ENCODE measurements around the gene SRI. TPM values are rescaled to one million over a fixed set of nuclear protein-coding genes. Genes with fewer than 3 reads are reported as not detected.
"Not testable (repeated sequence)": the region's sequence is repeated elsewhere in the genome, so short reads cannot be mapped to it uniquely, and the experiment has no call there.

Gene SRI
- 168 and 195 TPM in 2 replicates for total RNA-seq (2014; rRNA removed; shearing (Covaris generic))
- 68.0 and 99.2 TPM in 2 replicates for polyA plus RNA-seq (2015; cell fraction: cytosol; rRNA removed)
- polyA plus RNA-seq (2015; cell fraction: nucleus; rRNA removed): 76.0 and 104 TPM in 2 replicates

DNA sequence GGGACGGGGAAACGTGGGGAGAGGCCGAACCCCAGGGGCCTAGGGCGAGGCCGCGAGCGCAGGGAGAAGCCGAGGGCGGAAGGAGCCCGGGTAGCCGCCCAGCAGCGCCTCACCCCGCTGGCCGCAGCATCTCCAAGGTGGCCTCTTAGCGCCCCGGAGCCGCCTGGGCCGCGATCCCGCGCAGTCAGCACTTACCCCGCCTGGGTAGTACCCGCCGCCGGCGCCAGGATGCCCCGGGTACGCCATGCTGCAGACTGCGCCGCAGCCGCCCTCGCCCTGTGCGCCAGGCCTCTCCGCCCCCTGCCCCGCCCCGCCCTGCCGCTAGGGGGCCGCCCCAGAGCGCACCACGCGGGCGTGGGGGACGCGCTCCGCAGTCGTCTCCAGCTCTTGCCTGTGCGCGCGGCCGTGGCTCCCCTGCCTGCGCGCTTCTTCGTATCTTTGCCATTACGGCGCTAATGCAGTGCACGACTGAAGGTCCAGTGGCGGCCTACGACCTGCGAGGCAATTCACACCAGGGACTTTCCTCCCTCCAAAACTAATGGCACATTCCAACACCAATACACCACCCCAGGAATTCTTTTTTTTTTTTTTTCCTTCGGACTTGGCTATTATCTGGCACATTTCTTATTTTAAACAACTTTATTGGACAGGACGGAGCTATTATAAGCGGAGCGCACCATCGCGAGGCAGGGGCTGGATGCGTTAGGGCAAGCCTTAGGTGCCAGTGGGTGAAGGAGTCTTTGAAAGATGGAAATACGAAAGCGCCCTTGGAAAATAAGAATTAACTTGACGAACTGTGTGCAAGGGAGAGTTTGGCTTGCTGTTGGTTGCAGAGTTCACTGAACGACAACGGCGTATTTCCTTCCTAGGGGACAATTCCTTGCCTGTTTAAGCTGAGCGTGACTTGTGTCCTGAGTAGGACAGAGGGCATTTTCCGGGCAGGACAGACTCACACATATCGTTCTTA, at the start of gene SRI:
Gene SRI (minus strand): TSS at position 258 of the 967 bp plus-strand sequence. CDS start 12 bp downstream, at position 246.
- peak; percentile 88 for DNase-seq (ENCODE audit: low read depth, low spot score)
- in situ Hi-C loops (cut with HindIII; ENCODE audit: low pct_unique_long_range_greater_than_20kb, low sequenced_read_pairs): no loop called here

- no peak for DNase-seq (ENCODE audit: low read depth, low spot score)
- in situ Hi-C loops (cut with HindIII; ENCODE audit: low pct_unique_long_range_greater_than_20kb, low sequenced_read_pairs): no loop called here
Measured at GRCh38 chr7:88269586-88269985, 49.7 kb upstream of the SRI start.

GRCh38 chr7:88268858-88269257, 49.0 kb upstream of the SRI start:
- DNase-seq (ENCODE audit: low read depth, low spot score): peak; percentile 61
- in situ Hi-C loops (cut with HindIII; ENCODE audit: low pct_unique_long_range_greater_than_20kb, low sequenced_read_pairs): no loop called here

GRCh38 chr7:88268051-88268450, 48.2 kb upstream of the SRI start:
- no peak for DNase-seq (ENCODE audit: low read depth, low spot score)
- in situ Hi-C loops (cut with HindIII; ENCODE audit: low pct_unique_long_range_greater_than_20kb, low sequenced_read_pairs): no loop called here

- in situ Hi-C loops (cut with HindIII; ENCODE audit: low pct_unique_long_range_greater_than_20kb, low sequenced_read_pairs): no loop called here
- no peak for DNase-seq (ENCODE audit: low read depth, low spot score)
Measured at GRCh38 chr7:88267421-88267820, 47.6 kb upstream of the SRI start.

GRCh38 chr7:88264987-88265386, 45.1 kb upstream of the SRI start:
- in situ Hi-C loops (cut with HindIII; ENCODE audit: low pct_unique_long_range_greater_than_20kb, low sequenced_read_pairs): not testable (repeated sequence)

DNA sequence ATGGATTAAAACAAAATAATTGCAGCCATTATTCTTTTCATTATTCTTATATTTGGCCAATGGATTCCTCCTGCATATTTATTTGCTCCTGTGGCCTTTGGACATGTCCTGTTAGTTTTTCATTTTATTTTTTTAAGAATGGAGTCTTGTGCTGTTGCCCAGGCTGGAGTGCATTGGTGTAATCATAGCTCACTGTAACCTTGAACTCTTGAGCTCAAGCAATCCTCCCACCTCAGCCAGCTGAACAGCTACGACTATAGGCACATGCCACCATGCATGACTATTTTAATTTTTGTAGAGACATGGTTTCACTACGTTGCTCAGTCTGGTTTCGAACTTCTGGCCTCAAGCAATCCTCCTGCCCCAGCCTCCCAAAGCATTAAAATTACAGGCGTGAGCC, 42.7 kb upstream of the SRI start:
- no peak for DNase-seq (ENCODE audit: low read depth, low spot score)
- in situ Hi-C loops (cut with HindIII; ENCODE audit: low pct_unique_long_range_greater_than_20kb, low sequenced_read_pairs): no loop called here

More at GRCh38 chr7:88264987-88265386, 45.1 kb upstream of the SRI start:
- DNase-seq (ENCODE audit: low read depth, low spot score): not testable (repeated sequence)

DNA sequence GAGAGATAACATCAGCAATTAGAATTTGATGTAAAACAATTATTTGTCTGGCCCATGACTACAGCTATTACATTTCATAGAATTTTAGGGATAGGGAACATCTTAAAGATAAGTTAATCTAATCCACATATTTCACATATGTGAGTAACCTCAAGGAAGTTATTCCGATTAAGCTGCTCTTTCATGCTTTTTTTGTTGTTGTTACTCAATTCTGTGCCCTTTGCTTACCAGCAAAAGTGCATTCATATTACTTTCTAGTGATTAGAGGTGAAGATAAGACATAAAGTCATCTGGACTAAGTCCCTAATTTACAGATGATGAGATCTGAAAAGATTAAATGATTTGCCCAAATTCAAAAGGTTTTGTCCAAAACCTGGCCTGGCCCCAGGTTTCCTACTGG, 40.9 kb upstream of the SRI start:
- no peak for DNase-seq (ENCODE audit: low read depth, low spot score)

DNA sequence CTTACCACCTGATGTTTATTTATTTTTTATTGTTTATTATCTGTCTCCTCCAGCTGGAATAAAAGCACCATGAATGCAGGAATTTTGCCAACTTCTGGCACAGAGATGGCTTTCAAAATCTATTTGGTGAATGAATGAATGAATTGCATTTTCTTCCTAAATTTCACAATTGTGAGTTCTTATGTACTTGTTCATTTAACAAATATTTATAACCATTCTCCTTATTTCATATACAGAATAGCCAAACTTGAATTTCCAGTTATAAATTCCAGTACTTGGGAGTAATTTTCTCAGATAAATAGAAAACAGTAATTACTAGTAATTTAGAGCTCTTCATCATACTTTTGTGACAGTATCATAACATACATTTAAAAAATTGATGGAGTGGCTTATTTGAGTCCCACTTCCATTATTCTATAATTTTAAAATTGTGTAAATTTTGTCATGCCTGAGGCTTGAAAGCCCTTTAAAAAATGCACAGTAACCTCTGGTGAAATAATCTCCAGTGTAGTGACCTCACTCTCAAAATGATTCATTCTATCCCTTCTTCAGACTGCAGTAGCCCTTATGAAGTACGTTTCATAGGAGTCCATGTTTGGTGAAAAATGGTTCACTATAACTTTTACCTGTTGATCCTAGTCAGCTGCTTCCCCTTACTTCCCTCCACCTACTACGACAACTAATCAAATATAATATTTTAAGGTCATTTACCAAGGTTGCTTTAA, 40.0 kb upstream of the SRI start:
- in situ Hi-C loops (cut with HindIII; ENCODE audit: low pct_unique_long_range_greater_than_20kb, low sequenced_read_pairs): no loop called here
- no peak for DNase-seq (ENCODE audit: low read depth, low spot score)

More for the DNA sequence above, 40.9 kb upstream of the SRI start:
- in situ Hi-C loops (cut with HindIII; ENCODE audit: low pct_unique_long_range_greater_than_20kb, low sequenced_read_pairs): no loop called here

DNA sequence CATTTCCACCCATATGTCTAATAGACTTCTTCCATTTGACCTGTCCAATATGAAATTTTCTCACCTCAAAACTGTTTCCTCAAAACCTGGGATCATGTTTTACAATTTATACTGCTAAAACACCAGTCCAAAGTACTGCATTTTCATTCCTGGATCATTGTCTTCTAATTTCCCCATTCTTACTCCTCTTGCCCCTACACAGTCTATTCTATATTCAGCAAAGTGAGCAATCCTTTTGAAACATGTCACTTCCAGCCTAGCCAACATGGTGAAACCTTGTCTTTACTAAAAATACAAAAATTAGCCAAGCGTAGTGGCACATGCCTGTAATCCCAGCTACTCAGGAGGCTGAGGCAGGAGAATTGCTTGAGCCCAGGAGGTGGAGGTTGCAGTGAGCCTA, 38.5 kb upstream of the SRI start:
- DNase-seq (ENCODE audit: low read depth, low spot score); in situ Hi-C loops (cut with HindIII; ENCODE audit: low pct_unique_long_range_greater_than_20kb, low sequenced_read_pairs): not testable (repeated sequence)

- in situ Hi-C loops (cut with HindIII; ENCODE audit: low pct_unique_long_range_greater_than_20kb, low sequenced_read_pairs): no loop called here
- DNase-seq (ENCODE audit: low read depth, low spot score): no peak
Measured at GRCh38 chr7:88256906-88257305, 37.1 kb upstream of the SRI start.

DNA sequence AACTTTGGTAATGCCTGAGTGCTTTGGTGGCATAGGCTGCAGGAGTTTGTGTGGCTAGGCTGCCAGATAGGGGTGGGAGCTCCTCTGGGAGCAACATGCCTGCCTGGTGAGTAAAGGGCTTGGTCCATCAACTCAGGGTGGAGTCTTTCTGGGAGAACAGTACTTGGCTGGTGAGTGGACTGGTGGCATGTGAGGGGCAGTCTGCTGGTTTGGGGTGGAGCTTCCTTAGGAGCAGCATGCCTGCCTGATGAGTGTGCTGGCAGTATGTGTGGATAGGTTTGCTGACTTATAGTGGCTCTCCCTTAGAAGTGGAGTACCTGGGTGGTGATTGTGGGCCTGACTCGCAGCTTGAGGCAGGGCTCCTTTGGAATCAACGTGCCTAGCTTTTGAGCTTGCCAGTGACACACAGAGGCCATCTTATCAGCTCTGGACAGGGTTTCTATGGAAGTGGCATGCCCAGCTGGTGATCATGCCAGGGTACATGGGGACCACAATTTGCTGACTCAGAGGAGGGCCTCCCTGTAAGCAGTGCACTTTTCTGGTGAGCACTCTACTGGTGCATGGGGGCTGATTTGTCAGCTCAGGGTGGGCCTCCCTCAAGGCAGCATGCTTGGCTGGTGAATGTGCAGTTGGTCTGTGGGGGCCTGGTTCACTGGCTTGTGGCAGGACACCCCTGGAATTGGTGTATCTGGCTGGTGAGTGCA, 35.0 kb upstream of the SRI start:
- in situ Hi-C loops (cut with HindIII; ENCODE audit: low pct_unique_long_range_greater_than_20kb, low sequenced_read_pairs): no loop called here
- no peak for DNase-seq (ENCODE audit: low read depth, low spot score)

DNA sequence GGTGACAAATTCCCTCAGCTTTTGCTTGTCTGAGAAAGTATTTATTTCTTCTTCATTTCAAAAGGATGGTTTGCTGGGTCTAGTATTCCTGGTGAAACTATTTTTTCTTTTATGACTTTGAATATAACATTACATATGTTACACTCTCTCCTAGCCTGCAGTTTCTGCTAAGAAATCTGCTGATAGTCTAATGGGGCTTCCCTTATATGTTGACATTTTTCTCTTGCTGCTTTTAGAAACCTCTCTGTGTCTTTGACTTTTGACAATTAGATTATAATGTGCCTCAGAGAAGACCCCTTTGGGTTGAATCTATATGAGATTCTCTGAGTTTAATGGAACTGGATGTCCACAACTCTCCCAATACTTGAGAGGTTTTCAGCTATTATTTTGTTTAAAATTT, 33.8 kb upstream of the SRI start:
- in situ Hi-C loops (cut with HindIII; ENCODE audit: low pct_unique_long_range_greater_than_20kb, low sequenced_read_pairs): no loop called here
- DNase-seq (ENCODE audit: low read depth, low spot score): no peak

DNA sequence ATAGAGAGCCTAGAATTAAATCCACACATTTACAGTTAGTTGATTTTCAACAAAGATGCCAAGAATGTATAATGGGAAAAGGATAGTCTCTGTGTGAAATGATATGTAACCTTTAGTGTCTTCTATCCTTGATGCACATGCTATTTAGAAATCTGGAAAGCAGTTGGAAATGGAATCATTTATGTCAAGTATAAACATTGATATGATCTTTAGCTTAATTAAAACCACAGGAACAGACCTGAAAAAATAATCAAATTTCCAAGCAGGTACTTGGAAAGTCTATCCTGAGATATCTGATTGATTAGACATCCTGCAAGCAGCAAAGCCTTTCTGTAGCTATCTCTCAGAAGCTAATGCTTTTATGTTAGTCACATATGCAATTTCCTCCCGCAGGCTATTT, 24.4 kb upstream of the SRI start:
- in situ Hi-C loops (cut with HindIII; ENCODE audit: low pct_unique_long_range_greater_than_20kb, low sequenced_read_pairs): no loop called here
- no peak for DNase-seq (ENCODE audit: low read depth, low spot score)

- in situ Hi-C loops (cut with HindIII; ENCODE audit: low pct_unique_long_range_greater_than_20kb, low sequenced_read_pairs): no loop called here
- DNase-seq (ENCODE audit: low read depth, low spot score): peak; percentile 86
Measured at GRCh38 chr7:88243345-88243909, 23.6 kb upstream of the SRI start.

DNA sequence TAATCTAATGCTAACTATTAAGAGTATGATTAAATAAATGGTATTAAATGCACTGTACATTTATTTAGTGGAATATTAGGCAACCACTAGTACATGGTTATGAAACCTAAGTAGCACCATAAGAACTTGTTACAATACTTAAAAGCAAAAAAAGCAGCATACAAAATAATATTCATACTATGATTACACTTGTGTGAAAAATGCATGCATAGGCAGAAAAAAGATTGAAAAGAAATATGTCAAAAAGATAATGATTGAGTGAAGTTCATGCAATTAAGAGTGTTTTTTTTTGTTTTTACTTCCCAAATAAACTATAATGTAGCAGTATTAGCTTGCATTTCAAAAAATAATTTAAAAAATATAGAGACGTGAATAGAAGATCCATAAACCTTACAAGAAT, 20.0 kb upstream of the SRI start:
- in situ Hi-C loops (cut with HindIII; ENCODE audit: low pct_unique_long_range_greater_than_20kb, low sequenced_read_pairs): no loop called here
- no peak for DNase-seq (ENCODE audit: low read depth, low spot score)

DNA sequence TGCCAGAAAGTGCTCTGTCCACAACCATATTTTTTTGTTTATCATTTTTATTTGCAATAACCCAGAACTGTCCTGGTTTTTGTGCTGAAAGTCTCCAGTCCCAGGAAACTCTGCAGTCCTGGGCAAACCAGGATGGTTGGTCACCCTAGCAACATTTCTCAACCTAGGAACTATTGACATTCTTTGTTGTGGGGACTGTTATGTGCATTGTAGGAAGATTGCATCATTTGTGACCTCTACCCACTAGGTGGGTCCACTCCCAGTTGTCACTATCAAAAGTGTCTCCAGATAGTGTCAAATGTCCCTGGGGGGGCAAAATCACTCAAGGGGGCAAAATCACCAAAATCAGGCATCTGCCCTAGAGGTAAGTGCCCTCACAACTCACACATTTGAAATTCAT, 14.0 kb upstream of the SRI start:
- in situ Hi-C loops (cut with HindIII; ENCODE audit: low pct_unique_long_range_greater_than_20kb, low sequenced_read_pairs): no loop called here
- DNase-seq (ENCODE audit: low read depth, low spot score): no peak

DNA sequence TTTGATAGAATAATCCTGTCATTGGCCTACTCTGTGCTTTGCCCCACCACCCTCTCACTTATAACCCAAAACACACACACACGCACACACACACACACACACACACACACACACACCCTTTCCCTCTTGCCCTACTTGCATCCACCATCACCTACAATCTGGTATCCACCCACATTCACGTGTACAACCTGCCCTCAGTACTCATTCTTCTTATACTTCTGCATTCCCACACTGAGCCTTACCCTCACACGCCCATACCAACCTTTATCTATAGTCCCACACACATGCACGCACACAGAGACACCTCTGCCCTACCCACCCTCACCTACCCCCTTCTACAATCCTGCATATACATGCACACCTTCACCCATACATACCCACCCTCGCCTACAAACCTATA, 10.8 kb upstream of the SRI start:
- in situ Hi-C loops (cut with HindIII; ENCODE audit: low pct_unique_long_range_greater_than_20kb, low sequenced_read_pairs): no loop called here
- DNase-seq (ENCODE audit: low read depth, low spot score): no peak

Measured in SK-MEL-5 (cell line).